GM04503 (cell line): ENCODE measurements around the gene ARL6IP1.

Source experiments
- DNase-seq: peaks from one replicate; pipeline ENCODE4 v3.0.0-alpha.2; 2012; ENCODE audit warnings: low read depth

Gene ARL6IP1

GRCh38 chr16:18801145-18801972 is at the start of gene ARL6IP1:
Gene ARL6IP1, minus strand, starts transcription at chr16:18801549. Its CDS starts 83 bp downstream, at chr16:18801466.
- peak; percentile 94 for DNase-seq

DNA sequence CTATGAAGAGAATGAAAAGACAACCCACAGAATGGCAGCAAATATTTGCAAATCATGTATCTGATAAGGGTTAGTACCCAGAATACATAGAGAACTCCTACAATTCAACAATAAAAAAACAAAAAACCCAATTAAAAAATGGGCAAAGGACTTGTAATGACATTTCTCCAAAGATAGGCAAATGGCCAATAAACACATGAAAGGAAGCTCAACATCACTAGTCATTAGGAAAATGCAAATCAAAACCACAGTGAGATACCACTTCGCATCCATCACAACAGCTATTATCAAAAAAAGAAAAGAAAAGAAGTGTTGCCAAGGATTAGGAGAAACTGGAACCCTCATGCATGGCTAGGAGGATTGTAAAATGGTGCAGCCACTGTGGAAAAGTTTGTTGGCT is 45.1 kb upstream of the ARL6IP1 start:
- no peak for DNase-seq

DNA sequence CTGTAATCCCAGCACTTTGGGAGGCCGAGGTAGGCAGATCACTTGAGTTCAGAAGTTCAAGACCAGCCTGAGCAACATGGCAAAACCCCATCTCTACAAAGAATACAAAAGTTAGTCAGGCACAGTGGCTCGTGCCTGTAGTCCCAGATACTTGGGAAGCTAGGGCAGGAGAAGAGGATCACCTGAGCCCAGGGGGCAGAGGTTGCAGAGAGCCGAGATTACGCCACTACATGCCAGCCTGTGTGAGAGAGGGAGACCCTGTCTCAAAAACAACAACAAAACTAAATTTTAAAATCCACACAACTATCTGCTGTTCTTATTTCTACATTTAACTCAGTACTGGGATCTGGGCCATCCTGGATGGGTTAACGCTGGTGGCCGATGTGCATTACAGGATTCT is 41.2 kb upstream of the ARL6IP1 start:
- DNase-seq = no peak

- no peak for DNase-seq
Observed at GRCh38 chr16:18841833-18842525, 40.6 kb upstream of the ARL6IP1 start.

- DNase-seq = no peak
Observed at GRCh38 chr16:18839555-18839954, 38.2 kb upstream of the ARL6IP1 start.

DNA sequence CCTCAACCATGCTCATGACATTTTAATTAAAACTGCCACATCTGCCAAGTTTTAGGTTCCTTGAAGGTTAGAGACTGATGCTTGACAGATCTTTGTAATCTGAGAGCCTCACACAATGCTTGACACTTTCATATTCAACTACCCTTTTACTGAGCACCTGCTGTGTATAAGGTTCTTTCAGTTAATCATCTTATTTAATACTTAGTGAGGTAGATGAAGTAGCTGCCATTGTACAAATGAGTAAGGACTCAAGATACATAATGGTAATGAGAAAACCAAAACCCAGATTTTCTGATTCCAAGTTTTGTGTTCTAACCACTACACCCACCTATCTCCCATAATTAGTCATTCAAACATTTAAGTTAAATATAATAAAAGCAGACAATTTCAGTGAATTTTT is 35.4 kb upstream of the ARL6IP1 start:
- DNase-seq = no peak

GRCh38 chr16:18834864-18835263 is 33.5 kb upstream of the ARL6IP1 start:
- no peak for DNase-seq

DNA sequence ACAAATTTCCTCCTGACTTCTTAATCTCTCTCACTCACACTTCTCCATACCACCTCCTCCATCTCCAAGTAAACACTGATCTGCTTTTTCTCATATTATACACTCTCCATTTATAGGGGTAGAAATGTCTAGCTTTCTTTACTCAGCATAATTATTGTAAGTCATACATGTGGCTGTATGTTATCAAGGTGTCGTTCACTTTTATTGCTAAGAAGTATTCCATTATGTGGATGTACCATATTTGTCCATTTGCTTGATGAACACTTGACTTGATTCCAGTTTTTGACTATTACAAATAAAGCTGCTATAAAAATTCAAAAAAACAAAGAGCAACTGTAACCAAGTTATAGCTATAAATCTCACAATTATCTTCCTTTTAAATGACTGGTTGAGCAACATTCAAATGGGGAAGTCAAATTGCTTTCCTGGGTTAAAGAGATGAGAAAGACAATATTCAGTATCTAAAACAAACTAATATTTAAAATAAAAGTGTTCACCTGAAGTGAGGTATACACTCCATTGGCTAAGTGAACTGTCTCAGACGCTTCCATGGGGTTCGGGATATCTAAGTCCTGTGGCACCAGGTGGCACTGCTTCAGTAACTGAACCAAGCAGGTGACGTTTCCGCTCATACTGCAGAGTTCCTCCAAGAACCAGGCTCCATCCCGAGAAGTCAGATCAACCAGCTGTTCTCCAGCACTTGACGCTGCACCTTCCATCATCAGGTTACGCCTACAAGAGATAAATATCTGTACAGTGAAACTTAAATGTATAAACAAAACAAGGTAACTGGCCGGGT is 32.6 kb upstream of the ARL6IP1 start:
- DNase-seq = no peak

GRCh38 chr16:18832613-18833012 is 31.3 kb upstream of the ARL6IP1 start:
- DNase-seq = no peak

DNA sequence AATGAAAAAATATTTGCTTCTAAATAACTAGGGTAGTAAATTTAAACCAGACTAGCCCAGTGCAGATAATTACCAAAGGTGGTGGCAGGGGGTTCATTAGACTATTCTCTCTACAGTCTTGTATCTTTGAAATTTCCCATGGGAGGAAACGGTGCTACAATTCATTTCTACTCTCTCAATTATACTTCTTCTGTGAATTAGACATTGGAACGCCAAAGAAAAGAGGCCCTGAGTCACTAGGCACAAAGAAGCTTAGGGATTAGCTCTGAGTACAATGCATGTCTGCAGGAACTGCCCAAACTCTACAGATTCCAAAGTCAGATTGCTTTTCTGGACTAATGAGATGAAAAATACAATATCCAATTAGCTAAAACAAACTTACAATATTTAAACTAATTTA is 30.7 kb upstream of the ARL6IP1 start:
- DNase-seq = no peak

- no peak for DNase-seq
Observed at GRCh38 chr16:18829251-18829650, 27.9 kb upstream of the ARL6IP1 start.

- DNase-seq = no peak
Observed at GRCh38 chr16:18827890-18828289, 26.5 kb upstream of the ARL6IP1 start.

DNA sequence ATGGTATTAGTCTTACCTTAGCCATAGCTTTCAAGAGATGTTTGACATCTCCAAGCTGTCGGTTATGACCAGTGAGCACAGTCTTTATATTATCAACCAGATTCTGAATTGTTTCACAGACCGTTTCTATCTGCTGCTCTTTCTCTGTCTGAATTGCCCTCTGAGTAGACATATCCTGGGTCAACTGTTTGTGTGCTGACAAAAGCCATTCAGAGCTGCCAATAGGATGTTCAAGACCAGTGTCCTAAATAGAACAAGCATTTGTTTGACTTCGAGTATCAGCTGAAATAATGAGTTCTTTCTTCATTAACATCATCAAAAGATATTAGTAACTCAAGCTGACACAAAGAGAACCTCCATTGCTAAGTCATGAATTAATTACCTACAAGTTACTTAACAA is 14.9 kb upstream of the ARL6IP1 start:
- DNase-seq = no peak

- DNase-seq = no peak
Observed at GRCh38 chr16:18811925-18812324, 10.6 kb upstream of the ARL6IP1 start.

DNA sequence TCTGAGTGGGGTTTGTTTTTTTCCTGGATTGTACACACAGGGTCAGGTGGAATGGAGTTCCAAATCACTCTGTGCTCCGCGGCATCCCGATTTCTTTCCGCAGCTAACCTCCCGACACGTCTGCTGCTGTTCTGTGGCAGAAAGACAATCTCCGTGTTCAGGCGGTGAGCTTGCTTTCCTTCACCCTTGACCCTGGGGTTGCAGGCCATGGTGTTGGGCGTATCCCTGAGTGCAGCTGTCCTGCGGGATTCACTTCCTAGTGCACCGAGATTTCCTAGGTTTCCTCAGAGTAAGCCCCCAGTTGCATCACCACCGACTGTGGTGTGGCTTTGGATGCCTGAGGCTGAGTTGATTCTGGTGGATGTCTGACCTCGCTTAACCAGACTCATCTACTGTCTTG is 7.8 kb upstream of the ARL6IP1 start:
- no peak for DNase-seq

GRCh38 chr16:18805257-18805773 is 4.0 kb upstream of the ARL6IP1 start:
- DNase-seq = no peak

- DNase-seq = no peak
Observed at GRCh38 chr16:18804540-18804939, 3.2 kb upstream of the ARL6IP1 start.

GRCh38 chr16:18803569-18804462 is 2.5 kb upstream of the ARL6IP1 start:
- DNase-seq = no peak

DNA sequence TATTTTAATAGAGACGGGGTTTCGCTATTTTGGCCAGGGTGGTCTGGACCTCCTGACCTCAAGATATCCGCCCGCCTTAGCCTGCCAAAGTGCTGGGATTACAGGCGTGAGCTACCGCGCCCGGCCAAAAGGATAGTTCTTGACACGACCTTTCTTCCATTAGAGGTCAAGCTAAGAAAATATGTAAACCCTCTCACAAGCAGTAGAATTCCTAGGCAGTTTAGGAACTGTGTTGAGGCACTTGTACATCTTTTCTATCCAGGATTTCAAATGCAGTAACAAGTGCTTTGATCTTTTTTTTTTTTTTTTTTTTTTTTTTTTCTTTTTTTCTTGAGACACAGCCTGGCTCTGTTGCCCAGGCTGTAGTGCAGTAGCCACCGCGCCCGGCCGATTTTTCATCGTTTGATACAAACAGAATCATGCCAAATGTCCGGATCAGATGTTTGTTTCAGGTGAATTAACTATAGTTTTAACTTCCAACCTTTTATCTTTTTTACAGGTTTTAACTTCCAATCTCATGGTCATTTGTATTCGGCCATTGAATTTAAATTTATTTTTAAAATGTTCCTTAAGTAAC is 1.5 kb upstream of the ARL6IP1 start:
- no peak for DNase-seq

- DNase-seq = no peak
Observed at GRCh38 chr16:18800775-18801144, 589 bp downstream of the ARL6IP1 start.

- DNase-seq = no peak
Observed at GRCh38 chr16:18800293-18800692, 1.1 kb downstream of the ARL6IP1 start.
